Testis (tissue), 2 donors: Measurements from ENCODE around the gene HCK.

Experiments used
- POLR2A ChIP-seq: fragments of 450-650 bp; IDR thresholded peaks from one replicate; pipeline ENCODE4 v1.6.1; 2017; ENCODE audit warnings: antibody characterized with exemption, mild to moderate bottlenecking, moderate library complexity
- TF ChIP-seq, protein P1 (sequence below), 3 experiments: fragments of 450-650 bp in 2 of 3; fragments of 200-600 bp in 1 of 3; sonication (generic) in 1 of 3; IDR thresholded peaks; one replicate each; pipeline ENCODE4 v1.5.1; 2016 to 2019; ENCODE audit warnings: antibody characterized with exemption in 3 of 3, mild to moderate bottlenecking in 2 of 3, moderate library complexity in 1 of 3

DNA sequence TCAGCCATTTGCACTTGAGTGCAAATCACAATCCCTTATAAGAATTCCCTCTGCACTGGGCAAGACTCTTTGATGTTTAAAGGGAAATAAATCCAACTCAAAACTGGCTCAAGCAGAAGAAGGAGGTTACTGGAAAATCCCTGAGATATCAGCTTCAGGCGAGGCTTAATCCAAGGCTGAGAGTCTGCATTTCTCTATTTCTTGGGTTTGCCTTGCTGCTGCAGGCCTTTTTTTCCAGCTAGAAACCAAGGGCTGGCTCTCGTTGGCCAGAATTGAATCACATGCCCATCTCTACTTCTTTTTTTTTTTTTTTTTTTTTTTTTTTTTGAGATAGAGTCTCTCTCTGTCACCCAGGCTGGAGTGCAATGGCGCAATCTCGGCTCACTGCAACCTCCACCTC, 11.7 kb downstream of the HCK start:
- no peak for TF ChIP-seq POLR2A
- TF ChIP-seq, protein P1, sequence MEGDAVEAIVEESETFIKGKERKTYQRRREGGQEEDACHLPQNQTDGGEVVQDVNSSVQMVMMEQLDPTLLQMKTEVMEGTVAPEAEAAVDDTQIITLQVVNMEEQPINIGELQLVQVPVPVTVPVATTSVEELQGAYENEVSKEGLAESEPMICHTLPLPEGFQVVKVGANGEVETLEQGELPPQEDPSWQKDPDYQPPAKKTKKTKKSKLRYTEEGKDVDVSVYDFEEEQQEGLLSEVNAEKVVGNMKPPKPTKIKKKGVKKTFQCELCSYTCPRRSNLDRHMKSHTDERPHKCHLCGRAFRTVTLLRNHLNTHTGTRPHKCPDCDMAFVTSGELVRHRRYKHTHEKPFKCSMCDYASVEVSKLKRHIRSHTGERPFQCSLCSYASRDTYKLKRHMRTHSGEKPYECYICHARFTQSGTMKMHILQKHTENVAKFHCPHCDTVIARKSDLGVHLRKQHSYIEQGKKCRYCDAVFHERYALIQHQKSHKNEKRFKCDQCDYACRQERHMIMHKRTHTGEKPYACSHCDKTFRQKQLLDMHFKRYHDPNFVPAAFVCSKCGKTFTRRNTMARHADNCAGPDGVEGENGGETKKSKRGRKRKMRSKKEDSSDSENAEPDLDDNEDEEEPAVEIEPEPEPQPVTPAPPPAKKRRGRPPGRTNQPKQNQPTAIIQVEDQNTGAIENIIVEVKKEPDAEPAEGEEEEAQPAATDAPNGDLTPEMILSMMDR (IDR thresholded peaks at IDR 0.05), result no peak
